OCI-LY7 (cell line): ENCODE measurements around the gene C1orf226. TPM values are rescaled to one million over a fixed set of nuclear protein-coding genes. Genes with fewer than 3 reads are reported as not detected.

Experiments used
- BruUV-seq: library from RNA; stranded (reverse); fragments of 400-500 nt; replicated peaks from 2 replicates; lab custom pipeline; 2021; lab: Mats Ljungman, UMichigan
- CTCF ChIA-PET: fragments of 300-600 bp; sonication (Branson Sonifier 250); formaldehyde crosslinking; loops from one replicate; lab custom pipeline; 2022; ENCODE audit warnings: antibody characterized with exemption; ENCODE audit not compliant: unreplicated experiment; lab: Charles Lee
- POLR2A ChIA-PET: fragments of 300-600 bp; sonication (Branson Sonifier 250); formaldehyde crosslinking; loops from one replicate; lab custom pipeline; 2022; ENCODE audit warnings: antibody characterized with exemption; lab: Charles Lee
- DNase-seq: peaks from one replicate; pipeline ENCODE4 v3.0.0-alpha.2; 2015; ENCODE audit warnings: low spot score
- H2AFZ ChIP-seq: fragments of 200-600 bp; sonication (generic), shearing (Covaris generic); 2 replicates; pipeline ENCODE4 v1.6.1; 2014; ENCODE audit warnings: mild to moderate bottlenecking, antibody characterized with exemption, low read length, moderate library complexity
- H3K27ac ChIP-seq: fragments of 200-600 bp; sonication (generic); 2 replicates; pipeline ENCODE4 v1.5.1; 2014; ENCODE audit warnings: mixed run types, low read depth, mild to moderate bottlenecking, moderate library complexity, low read length, inconsistent platforms; ENCODE audit not compliant: poor library complexity, severe bottlenecking
- H3K36me3 ChIP-seq: fragments of 200-600 bp; sonication (generic); 2 replicates; pipeline ENCODE4 v1.6.1; 2014; ENCODE audit warnings: mild to moderate bottlenecking, antibody characterized with exemption, low read length, moderate library complexity, mixed read lengths; ENCODE audit not compliant: insufficient read depth
- H3K4me1 ChIP-seq: fragments of 200-600 bp; sonication (generic); 2 replicates; pipeline ENCODE4 v1.5.1; 2014; ENCODE audit warnings: mild to moderate bottlenecking, low read length; ENCODE audit not compliant: insufficient read depth, poor library complexity, severe bottlenecking
- H3K4me2 ChIP-seq: fragments of 200-600 bp; sonication (generic); 2 replicates; pipeline ENCODE4 v1.6.1; 2014; ENCODE audit warnings: mild to moderate bottlenecking, low read length
- H3K4me3 ChIP-seq: fragments of 200-600 bp; sonication (generic); 2 replicates; pipeline ENCODE4 v1.5.1; 2014; ENCODE audit warnings: mild to moderate bottlenecking, low read depth, low read length; ENCODE audit not compliant: poor library complexity, severe bottlenecking
- H3K79me2 ChIP-seq: fragments of 200-600 bp; sonication (generic); 2 replicates; pipeline ENCODE4 v1.6.1; 2016; ENCODE audit warnings: low read depth, mild to moderate bottlenecking, low read length, moderate library complexity, mixed read lengths; ENCODE audit not compliant: insufficient read depth
- H3K9me2 ChIP-seq: fragments of 200-600 bp; sonication (generic); 2 replicates; pipeline ENCODE4 v1.6.1; 2016; ENCODE audit warnings: mild to moderate bottlenecking, low read length, mixed read lengths; ENCODE audit not compliant: insufficient read depth
- H3K9me3 ChIP-seq: fragments of 200-600 bp; sonication (generic); 2 replicates; pipeline ENCODE4 v1.6.1; 2014; ENCODE audit warnings: mild to moderate bottlenecking, mixed run types, low read length, mixed read lengths
- H4K20me1 ChIP-seq: fragments of 200-600 bp; sonication (generic); 2 replicates; pipeline ENCODE4 v1.6.1; 2014; ENCODE audit warnings: mild to moderate bottlenecking, antibody characterized with exemption, low read length, moderate library complexity, mixed read lengths; ENCODE audit not compliant: insufficient read depth
- CTCF ChIP-seq: fragments of 200-600 bp; sonication (generic); conservative IDR thresholded peaks from 2 replicates; pipeline ENCODE4 v1.5.1; 2014; ENCODE audit warnings: mild to moderate bottlenecking, antibody characterized with exemption, low read length, moderate library complexity, mixed read lengths
- EZH2phosphoT487 ChIP-seq: fragments of 200-600 bp; sonication (generic); IDR thresholded peaks from 2 replicates; pipeline ENCODE4 v1.6.1; 2018; ENCODE audit warnings: low read depth, borderline replicate concordance, mild to moderate bottlenecking, mixed run types, antibody characterized with exemption, low read length, moderate library complexity, mixed read lengths
- intact Hi-C: fragments of 100-400 bp; cut with micrococcal nuclease; formaldehyde crosslinking; loops from one replicate; pipeline ENCODE4 v1.10.0; 2022; ENCODE audit not compliant: unreplicated experiment
- total RNA-seq, 2 experiments: library from RNA; depleted of rRNA in 1 of 2; stranded (reverse); fragments of >200 nt in 1 of 2; shearing (Covaris generic) in 1 of 2; gene quantifications; 2 replicates each; pipeline ENCODE4 v1.2.3, GENCODE V29; 2014 to 2022

Gene C1orf226
- total RNA-seq, 2 experiments from 2014 or later = not detected

GRCh38 chr1:162366149-162366548 is 15.4 kb upstream of the C1orf226 start:
- Histone ChIP-seq H3K9me2 (no peaks in the 10 kb centered on the region), H3K9me3 (no peaks in the 10 kb centered on the region), H2AFZ (no peak overlapping the region), H3K79me2 (no peaks in the 10 kb centered on the region), H3K4me1 (no peaks in the 10 kb centered on the region), H4K20me1 (no peaks in the 10 kb centered on the region), H3K4me2 (no peak overlapping the region), H3K27ac (no peak overlapping the region), H3K4me3 (no peak overlapping the region), H3K36me3 (no peaks in the 10 kb centered on the region)
- POLR2A ChIA-PET = interaction anchor here (0.6 kb wide), 1 partner anchor 565 kb away, joined by 5 read pairs; no protein-coding TSS in a partner anchor
- intact Hi-C loops = no loop called here
- CTCF ChIA-PET = interaction anchor here (0.5 kb wide), 1 partner anchor 461 kb away, joined by 3 read pairs; no protein-coding TSS in a partner anchor
- no TSS peak for BruUV-seq
- TF ChIP-seq CTCF = no peak
- TF ChIP-seq EZH2phosphoT487 = no peak
- no peak for DNase-seq

- no peaks in the 10 kb centered on the region for H3K79me2 ChIP-seq
- DNase-seq = no peak
- no peaks in the 10 kb centered on the region for H3K36me3 ChIP-seq
- H3K27ac ChIP-seq = no peak overlapping the region
- H3K9me3 ChIP-seq = no peaks in the 10 kb centered on the region
- ChIA-PET CTCF (no interaction called here), POLR2A (no interaction called here)
- H3K9me2 ChIP-seq = no peaks in the 10 kb centered on the region
- H2AFZ ChIP-seq = no peak overlapping the region
- H3K4me1 ChIP-seq = no peaks in the 10 kb centered on the region
- no TSS peak for BruUV-seq
- H4K20me1 ChIP-seq = no peaks in the 10 kb centered on the region
- no peak for TF ChIP-seq EZH2phosphoT487
- TF ChIP-seq CTCF = no peak
- no peak overlapping the region for H3K4me2 ChIP-seq
- intact Hi-C loops = no loop called here
- no peak overlapping the region for H3K4me3 ChIP-seq
Measured at GRCh38 chr1:162366671-162367070, 14.9 kb upstream of the C1orf226 start.

GRCh38 chr1:162367073-162367472 is 14.5 kb upstream of the C1orf226 start:
- Histone ChIP-seq H2AFZ (no peak overlapping the region), H3K9me3 (no peaks in the 10 kb centered on the region), H3K4me2 (no peak overlapping the region), H3K79me2 (no peaks in the 10 kb centered on the region), H3K36me3 (no peaks in the 10 kb centered on the region), H3K27ac (no peak overlapping the region), H3K9me2 (no peaks in the 10 kb centered on the region), H3K4me1 (no peaks in the 10 kb centered on the region), H3K4me3 (no peak overlapping the region), H4K20me1 (no peaks in the 10 kb centered on the region)
- CTCF ChIA-PET = no interaction called here
- POLR2A ChIA-PET = no interaction called here
- intact Hi-C loops = no loop called here
- no peak for DNase-seq
- no peak for TF ChIP-seq CTCF
- no peak for TF ChIP-seq EZH2phosphoT487
- BruUV-seq = no TSS peak
